BJ (cell line): ENCODE data around the gene CACNA2D2. TPM values are rescaled to one million over a fixed set of nuclear protein-coding genes. Genes with fewer than 3 reads are reported as not detected.

Source experiments
- CTCF ChIA-PET: fragments of 350-600 bp; formaldehyde crosslinking; extraction: SDS; loops from one replicate; lab custom pipeline; 2021; ENCODE audit warnings: antibody characterized with exemption, inconsistent platforms; lab: Yijun Ruan, JAX
- POLR2A ChIA-PET: fragments of 300-600 bp; sonication (Branson Sonifier 250); formaldehyde crosslinking; extraction: SDS; loops from one replicate; lab custom pipeline; 2021; ENCODE audit warnings: antibody characterized with exemption; lab: Charles Lee
- DNase-seq: peaks from one replicate; pipeline ENCODE4 v3.0.0-alpha.2; 2011; ENCODE audit warnings: low read depth
- H3K27me3 ChIP-seq: 2 replicates; pipeline ENCODE4 v1.6.0; 2011; ENCODE audit warnings: low read length; ENCODE audit not compliant: control insufficient read depth, insufficient read depth
- H3K36me3 ChIP-seq: 2 replicates; pipeline ENCODE4 v1.5.1; 2011; ENCODE audit warnings: low read length; ENCODE audit not compliant: control insufficient read depth, insufficient read depth
- H3K4me3 ChIP-seq: 2 replicates; pipeline ENCODE4 v1.5.1; 2011; ENCODE audit warnings: low read depth, mild to moderate bottlenecking, control low read depth, low read length
- polyA plus RNA-seq: library from polyadenylated mRNA; depleted of rRNA; stranded (reverse); fragments of >200 nt; gene quantifications from 2 replicates; pipeline ENCODE4 v1.2.3, GENCODE V29; 2011
- TF ChIP-seq, protein P1 (sequence below): IDR thresholded peaks from 2 replicates; pipeline ENCODE4 v1.5.1; 2011; ENCODE audit warnings: low read depth, mild to moderate bottlenecking, control low read depth, inconsistent platforms, low read length, moderate library complexity; ENCODE audit not compliant: insufficient read depth

The CACNA2D2 gene
- polyA plus RNA-seq, 1 experiment = 0.11 TPM

- Histone ChIP-seq H3K4me3 (no peak overlapping the region), H3K27me3 (no peaks in the 10 kb centered on the region; the same call in 1 of the 2 replicates), H3K36me3 (no peaks in the 10 kb centered on the region)
- no peak for DNase-seq
- ChIA-PET CTCF (no interaction called here), POLR2A (no interaction called here)
- TF ChIP-seq, protein P1, sequence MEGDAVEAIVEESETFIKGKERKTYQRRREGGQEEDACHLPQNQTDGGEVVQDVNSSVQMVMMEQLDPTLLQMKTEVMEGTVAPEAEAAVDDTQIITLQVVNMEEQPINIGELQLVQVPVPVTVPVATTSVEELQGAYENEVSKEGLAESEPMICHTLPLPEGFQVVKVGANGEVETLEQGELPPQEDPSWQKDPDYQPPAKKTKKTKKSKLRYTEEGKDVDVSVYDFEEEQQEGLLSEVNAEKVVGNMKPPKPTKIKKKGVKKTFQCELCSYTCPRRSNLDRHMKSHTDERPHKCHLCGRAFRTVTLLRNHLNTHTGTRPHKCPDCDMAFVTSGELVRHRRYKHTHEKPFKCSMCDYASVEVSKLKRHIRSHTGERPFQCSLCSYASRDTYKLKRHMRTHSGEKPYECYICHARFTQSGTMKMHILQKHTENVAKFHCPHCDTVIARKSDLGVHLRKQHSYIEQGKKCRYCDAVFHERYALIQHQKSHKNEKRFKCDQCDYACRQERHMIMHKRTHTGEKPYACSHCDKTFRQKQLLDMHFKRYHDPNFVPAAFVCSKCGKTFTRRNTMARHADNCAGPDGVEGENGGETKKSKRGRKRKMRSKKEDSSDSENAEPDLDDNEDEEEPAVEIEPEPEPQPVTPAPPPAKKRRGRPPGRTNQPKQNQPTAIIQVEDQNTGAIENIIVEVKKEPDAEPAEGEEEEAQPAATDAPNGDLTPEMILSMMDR = no peak
These were observed 94.9 kb downstream of the CACNA2D2 start for GRCh38 chr3:50408443-50408944.

GRCh38 chr3:50406487-50406886 is 96.9 kb downstream of the CACNA2D2 start:
- Histone ChIP-seq H3K4me3 (no peak overlapping the region), H3K27me3 (no peaks in the 10 kb centered on the region; the same call in 1 of the 2 replicates), H3K36me3 (no peaks in the 10 kb centered on the region)
- ChIA-PET CTCF (no interaction called here), POLR2A (no interaction called here)
- TF ChIP-seq, protein P1 = no peak
- DNase-seq = no peak

- ChIA-PET POLR2A (no interaction called here), CTCF (interaction anchor here (0.6 to 0.7 kb wide), 2 partner anchors 76 to 131 kb away, joined by 3 read pairs; no protein-coding TSS in a partner anchor)
- TF ChIP-seq, protein P1 = no peak
- H3K36me3 ChIP-seq = no peaks in the 10 kb centered on the region
- no peak for DNase-seq
- H3K4me3 ChIP-seq = no peak overlapping the region
- peaks cover 4% of the 10 kb centered on the region; the same call in 1 of the 2 replicates for H3K27me3 ChIP-seq
These were observed 98.2 kb downstream of the CACNA2D2 start for GRCh38 chr3:50405249-50405648.

GRCh38 chr3:50401978-50402595 is 101.3 kb downstream of the CACNA2D2 start:
- TF ChIP-seq, protein P1 = no peak
- no peak for DNase-seq
- CTCF ChIA-PET = interaction anchor here (0.6 kb wide), 1 partner anchor 1238 kb away, joined by 3 read pairs; no protein-coding TSS in a partner anchor
- no peaks in the 10 kb centered on the region for H3K36me3 ChIP-seq
- POLR2A ChIA-PET = no interaction called here
- peaks cover 6% of the 10 kb centered on the region; the same call in 1 of the 2 replicates for H3K27me3 ChIP-seq
- no peak overlapping the region for H3K4me3 ChIP-seq

GRCh38 chr3:50396502-50396901 is 106.9 kb downstream of the CACNA2D2 start:
- Histone ChIP-seq H3K4me3 (no peak overlapping the region), H3K36me3 (no peaks in the 10 kb centered on the region), H3K27me3 (peaks cover 10% of the 10 kb centered on the region)
- TF ChIP-seq, protein P1 = no peak
- DNase-seq = no peak
- POLR2A ChIA-PET = no interaction called here
- CTCF ChIA-PET = no interaction called here
